K562 (cell line): ENCODE data around the gene UPP1. TPM values are rescaled to one million over a fixed set of nuclear protein-coding genes. Genes with fewer than 3 reads are reported as not detected.

Experiments
- BRD4 ChIP-seq: fragments of 200-600 bp; sonication (generic); IDR thresholded peaks from 2 replicates; pipeline ENCODE4 v1.6.1; 2017; ENCODE audit warnings: inconsistent platforms
- CBFB ChIP-seq: sonication (generic); formaldehyde crosslinking; IDR thresholded peaks from 2 replicates; pipeline ENCODE4 v1.4.0; 2020; ENCODE audit warnings: mild to moderate bottlenecking, missing genetic modification reagents
- CEBPB ChIP-seq: fragments of 450-650 bp; IDR thresholded peaks from 2 replicates; pipeline ENCODE4 v1.6.1; 2016; ENCODE audit warnings: missing genetic modification characterization, missing compliant biosample characterization
- CREB1 ChIP-seq, 2 experiments: sonication (generic) in 1 of 2; formaldehyde crosslinking in 1 of 2; IDR thresholded peaks; 2 replicates each; pipeline versions ENCODE4 v1.6.1 to v1.8.0; 2012 to 2022; ENCODE audit warnings: inconsistent platforms in 1 of 2, mild to moderate bottlenecking in 1 of 2, missing genetic modification reagents in 1 of 2, moderate library complexity in 1 of 2
- GABPA ChIP-seq: fragments of 200-800 bp; sonication (Bioruptor generic); conservative IDR thresholded peaks from 2 replicates; pipeline ENCODE4 v1.6.1; 2016; ENCODE audit warnings: low read depth, missing genetic modification characterization, missing compliant biosample characterization
- KAT7 ChIP-seq: sonication (generic); formaldehyde crosslinking; IDR thresholded peaks from 2 replicates; pipeline ENCODE4 v1.8.0; 2022; ENCODE audit warnings: missing genetic modification reagents, mild to moderate bottlenecking, borderline replicate concordance
- LEF1 ChIP-seq: fragments of 450-650 bp; IDR thresholded peaks from 2 replicates; pipeline ENCODE4 v1.6.1; 2016; ENCODE audit warnings: mild to moderate bottlenecking
- MNT ChIP-seq, 2 experiments: fragments of 450-650 bp; conservative IDR thresholded peaks; 2 replicates each; pipeline ENCODE4 v1.6.1; 2017; ENCODE audit warnings: mild to moderate bottlenecking in 2 of 2, moderate library complexity in 2 of 2
- NFE2 ChIP-seq: IDR thresholded peaks from 2 replicates; pipeline ENCODE4 v1.6.1; 2014; ENCODE audit warnings: antibody characterized with exemption, low read depth
- PCBP2 ChIP-seq: fragments of 200-400 bp; formaldehyde crosslinking; IDR thresholded peaks from 2 replicates; pipeline ENCODE4 v1.6.1; 2018; ENCODE audit warnings: low read length, low read depth, mild to moderate bottlenecking, moderate library complexity; ENCODE audit not compliant: poor library complexity, severe bottlenecking
- STAT5B ChIP-seq: fragments of 250-450 bp; sonication (Bioruptor Pico); IDR thresholded peaks from 2 replicates; pipeline ENCODE4 v1.8.0; 2021; ENCODE audit warnings: mild to moderate bottlenecking, inconsistent platforms
- ZKSCAN8 ChIP-seq: fragments of 200-800 bp; sonication (Bioruptor generic); IDR thresholded peaks from 2 replicates; pipeline ENCODE4 v1.6.1; 2016; ENCODE audit warnings: missing genetic modification characterization, missing compliant biosample characterization
- ZNF146 ChIP-seq: IDR thresholded peaks from one replicate; pipeline ENCODE4 v1.6.1; 2018; ENCODE audit warnings: missing compliant biosample characterization; ENCODE audit not compliant: unreplicated experiment
- ZNF24 ChIP-seq: fragments of 450-650 bp; IDR thresholded peaks from 2 replicates; pipeline ENCODE4 v1.6.1; 2016
- ZNF436 ChIP-seq: fragments of 250-450, 450-650 bp; sonication (Bioruptor Pico); formaldehyde crosslinking; IDR thresholded peaks from 2 replicates; pipeline ENCODE4 v1.7.0; 2020; ENCODE audit warnings: mild to moderate bottlenecking
- ZNF586 ChIP-seq: fragments of 450-650 bp; formaldehyde crosslinking; conservative IDR thresholded peaks from 2 replicates; pipeline ENCODE4 v1.4.0; 2020; ENCODE audit warnings: mild to moderate bottlenecking, moderate library complexity
- ZNF707 ChIP-seq: fragments of 250-450 bp; sonication (Bioruptor Pico); conservative IDR thresholded peaks from 2 replicates; pipeline ENCODE4 v1.8.0; 2022; ENCODE audit warnings: inconsistent platforms, mild to moderate bottlenecking, moderate library complexity
- polyA plus RNA-seq, 8 experiments: library from polyadenylated mRNA; depleted of rRNA in 4 of 8; stranded (reverse) in 5 of 8; unstranded in 3 of 8; fragments of >200 nt; fragmentation: Nextera tagmentation in 2 of 8; fragmentation: Illumina TruSeq in 1 of 8; extraction: Ambion mirVana in 2 of 8; extraction: Trizol in 1 of 8; gene quantifications; 2 replicates each; pipeline versions ENCODE4 v1.2.1 to v1.2.3, GENCODE V29; 2011 to 2014; ENCODE audit warnings: inconsistent platforms in 1 of 8, missing spikeins in 1 of 8
- total RNA-seq, 7 experiments: library from RNA; depleted of rRNA in 6 of 7; stranded (reverse); fragments of >200 nt in 6 of 7; fragmentation: Illumina TruSeq in 2 of 7; extraction: Trizol in 2 of 7; gene quantifications; 2 replicates each; pipeline versions ENCODE4 v1.2.1 to v1.2.3, GENCODE V29; 2011 to 2021; ENCODE audit warnings: low replicate concordance in 1 of 7
- TF ChIP-seq, protein P1 (sequence below): fragments of 250-450 bp; sonication (Bioruptor Pico); IDR thresholded peaks from 2 replicates; pipeline ENCODE4 v1.8.0; 2022; ENCODE audit warnings: inconsistent platforms, mild to moderate bottlenecking, moderate library complexity, borderline replicate concordance
- TF ChIP-seq, protein P2 (sequence below): fragments of 250-450 bp; sonication (Bioruptor Pico); IDR thresholded peaks from 2 replicates; pipeline ENCODE4 v1.5.1; 2021; ENCODE audit warnings: mild to moderate bottlenecking
- TF ChIP-seq, protein P3 (sequence below), 2 experiments: IDR thresholded peaks; 2 replicates each; pipeline ENCODE4 v1.6.1; 2012; ENCODE audit warnings: improper control_type of control experiment in 2 of 2, low read depth in 2 of 2, low read length in 2 of 2, borderline replicate concordance in 1 of 2
- TF ChIP-seq, protein P4 (sequence below): fragments of 250-450 bp; sonication (Bioruptor Pico); IDR thresholded peaks from 2 replicates; pipeline ENCODE4 v1.9.0; 2021; ENCODE audit warnings: mild to moderate bottlenecking

The UPP1 gene
- total and polyA plus RNA-seq, 9 of the 15 experiments (the other 6 are each of a cell fraction or from before 2014, with no cell fraction given), result 0.38 to 2.4 (median 0.61) TPM

DNA sequence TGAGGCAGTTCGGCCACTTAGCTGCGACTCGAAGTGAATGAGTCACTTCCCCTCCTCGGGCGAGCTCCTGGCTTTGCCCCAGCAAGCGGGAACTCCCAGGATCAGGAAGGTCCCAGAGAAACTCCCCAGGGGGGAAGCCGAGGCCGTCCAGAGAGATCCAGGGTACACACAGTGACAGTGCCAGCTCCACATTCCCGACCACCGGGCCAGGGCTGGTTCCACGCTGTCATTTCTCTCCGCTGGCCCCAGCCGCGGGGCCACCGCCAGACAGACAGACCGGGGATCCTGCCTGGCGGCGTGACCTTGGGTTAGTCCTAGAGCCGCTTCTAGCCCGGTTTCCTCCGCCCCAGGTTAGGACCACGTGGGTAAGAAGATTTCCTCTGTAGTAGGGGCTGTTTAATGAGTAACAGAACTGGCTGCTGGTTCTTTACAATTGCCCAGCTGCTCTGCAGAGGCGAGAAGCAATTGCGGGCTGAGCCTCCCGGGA is 463 bp upstream of the UPP1 start (continued):
- TF ChIP-seq CEBPB (peak; percentile 56; the same call in 1 of the 2 replicates), KAT7 (CRISPR knock-in tag) (no peak), ZNF146 (CRISPR knock-in tag) (no peak), GABPA (tag) (0 out of 2 replicates have a peak, but pooled peaks have one; percentile 13), ZNF436 (no peak), PCBP2 (no peak), ZNF586 (CRISPR knock-in tag) (no peak), ZNF24 (no peak), ZKSCAN8 (no peak), NFE2 (peak; percentile 29; the same call in 1 of the 2 replicates), MNT (conservative IDR thresholded peaks at IDR 0.05) (peak in 1 of 2 experiments; percentile 73; a peak in 3 of 4 replicates), CREB1 (IDR thresholded peaks at IDR 0.05) (no peak), CREB1 (CRISPR knock-in tag; IDR thresholded peaks at IDR 0.05) (0 out of 2 replicates have a peak, but pooled peaks have one; percentile 4), CBFB (CRISPR knock-in tag) (no peak), BRD4 (no peak), STAT5B (CRISPR knock-in tag) (no peak), LEF1 (peak; percentile 62; the same call in 1 of the 2 replicates), ZNF707 (CRISPR knock-in tag) (no peak)
- TF ChIP-seq, protein P1, sequence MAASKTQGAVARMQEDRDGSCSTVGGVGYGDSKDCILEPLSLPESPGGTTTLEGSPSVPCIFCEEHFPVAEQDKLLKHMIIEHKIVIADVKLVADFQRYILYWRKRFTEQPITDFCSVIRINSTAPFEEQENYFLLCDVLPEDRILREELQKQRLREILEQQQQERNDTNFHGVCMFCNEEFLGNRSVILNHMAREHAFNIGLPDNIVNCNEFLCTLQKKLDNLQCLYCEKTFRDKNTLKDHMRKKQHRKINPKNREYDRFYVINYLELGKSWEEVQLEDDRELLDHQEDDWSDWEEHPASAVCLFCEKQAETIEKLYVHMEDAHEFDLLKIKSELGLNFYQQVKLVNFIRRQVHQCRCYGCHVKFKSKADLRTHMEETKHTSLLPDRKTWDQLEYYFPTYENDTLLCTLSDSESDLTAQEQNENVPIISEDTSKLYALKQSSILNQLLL (CRISPR knock-in tag), result no peak
- TF ChIP-seq, protein P2, sequence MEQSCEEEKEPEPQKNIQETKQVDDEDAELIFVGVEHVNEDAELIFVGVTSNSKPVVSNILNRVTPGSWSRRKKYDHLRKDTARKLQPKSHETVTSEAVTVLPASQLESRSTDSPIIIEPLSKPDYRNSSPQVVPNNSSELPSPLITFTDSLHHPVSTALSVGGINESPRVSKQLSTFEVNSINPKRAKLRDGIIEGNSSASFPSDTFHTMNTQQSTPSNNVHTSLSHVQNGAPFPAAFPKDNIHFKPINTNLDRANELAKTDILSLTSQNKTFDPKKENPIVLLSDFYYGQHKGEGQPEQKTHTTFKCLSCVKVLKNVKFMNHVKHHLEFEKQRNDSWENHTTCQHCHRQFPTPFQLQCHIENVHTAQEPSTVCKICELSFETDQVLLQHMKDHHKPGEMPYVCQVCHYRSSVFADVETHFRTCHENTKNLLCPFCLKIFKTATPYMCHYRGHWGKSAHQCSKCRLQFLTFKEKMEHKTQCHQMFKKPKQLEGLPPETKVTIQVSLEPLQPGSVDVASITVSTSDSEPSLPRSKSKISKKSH, result no peak
- TF ChIP-seq, protein P3, sequence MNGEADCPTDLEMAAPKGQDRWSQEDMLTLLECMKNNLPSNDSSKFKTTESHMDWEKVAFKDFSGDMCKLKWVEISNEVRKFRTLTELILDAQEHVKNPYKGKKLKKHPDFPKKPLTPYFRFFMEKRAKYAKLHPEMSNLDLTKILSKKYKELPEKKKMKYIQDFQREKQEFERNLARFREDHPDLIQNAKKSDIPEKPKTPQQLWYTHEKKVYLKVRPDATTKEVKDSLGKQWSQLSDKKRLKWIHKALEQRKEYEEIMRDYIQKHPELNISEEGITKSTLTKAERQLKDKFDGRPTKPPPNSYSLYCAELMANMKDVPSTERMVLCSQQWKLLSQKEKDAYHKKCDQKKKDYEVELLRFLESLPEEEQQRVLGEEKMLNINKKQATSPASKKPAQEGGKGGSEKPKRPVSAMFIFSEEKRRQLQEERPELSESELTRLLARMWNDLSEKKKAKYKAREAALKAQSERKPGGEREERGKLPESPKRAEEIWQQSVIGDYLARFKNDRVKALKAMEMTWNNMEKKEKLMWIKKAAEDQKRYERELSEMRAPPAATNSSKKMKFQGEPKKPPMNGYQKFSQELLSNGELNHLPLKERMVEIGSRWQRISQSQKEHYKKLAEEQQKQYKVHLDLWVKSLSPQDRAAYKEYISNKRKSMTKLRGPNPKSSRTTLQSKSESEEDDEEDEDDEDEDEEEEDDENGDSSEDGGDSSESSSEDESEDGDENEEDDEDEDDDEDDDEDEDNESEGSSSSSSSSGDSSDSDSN (IDR thresholded peaks at IDR 0.05; ENCODE audit: borderline replicate concordance in 1 of 2, low read depth in 2 of 2, low read length in 2 of 2), result 0 out of 4 replicates have a peak, but pooled peaks of 1 of the 2 experiments have one; percentile 18
- TF ChIP-seq, protein P4, sequence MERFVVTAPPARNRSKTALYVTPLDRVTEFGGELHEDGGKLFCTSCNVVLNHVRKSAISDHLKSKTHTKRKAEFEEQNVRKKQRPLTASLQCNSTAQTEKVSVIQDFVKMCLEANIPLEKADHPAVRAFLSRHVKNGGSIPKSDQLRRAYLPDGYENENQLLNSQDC (CRISPR knock-in tag), result no peak
